B cell (primary cell): ENCODE results near the gene CRYBG3. TPM values are rescaled to one million over a fixed set of nuclear protein-coding genes. Genes with fewer than 3 reads are reported as not detected.

Experiments used
- ATAC-seq: fragments of 200-7000 bp; cut with Tn5 transposase; one replicate; pipeline ENCODE4 v1.10.0; 2021; ENCODE audit warnings: low read depth, mild to moderate bottlenecking, moderate number of reproducible peaks, moderate library complexity
- CTCF ChIA-PET: fragments of 350-600 bp; sonication (Branson Sonifier 250); formaldehyde crosslinking; loops from one replicate; lab custom pipeline; 2021; ENCODE audit warnings: antibody characterized with exemption, inconsistent platforms; lab: Charles Lee
- POLR2A ChIA-PET: fragments of 350-600 bp; sonication (Branson Sonifier 250); formaldehyde crosslinking; loops from one replicate; lab custom pipeline; 2021; ENCODE audit warnings: antibody characterized with exemption; lab: Charles Lee
- DNase-seq: peaks from one replicate; pipeline ENCODE4 v3.0.0; 2013
- H2AFZ ChIP-seq: 2 replicates; pipeline ENCODE4 v1.6.1; 2012; ENCODE audit warnings: mild to moderate bottlenecking, low read depth, low read length; ENCODE audit not compliant: insufficient read depth, poor library complexity, severe bottlenecking
- H3K27ac ChIP-seq, 2 donors: 1 replicate in 1 of 2; 2 replicates in 1 of 2; pipeline ENCODE4 v1.5.1; 2012 to 2013; ENCODE audit warnings: low read length in 2 of 2, mild to moderate bottlenecking in 2 of 2, moderate library complexity in 1 of 2
- H3K27me3 ChIP-seq, 4 experiments: fragments of 200-600 bp in 1 of 4; sonication (generic) in 1 of 4; replicated peaks in 1 of 4; 1 replicate in 2 of 4; 2 replicates in 2 of 4; pipeline versions ENCODE4 v1.6.1 to v1.7.0; 2013 to 2016; ENCODE audit warnings: low read length in 3 of 4, mild to moderate bottlenecking in 2 of 4, mixed read lengths in 1 of 4, moderate library complexity in 1 of 4; ENCODE audit not compliant: insufficient read depth in 4 of 4, control insufficient read depth in 3 of 4; ENCODE audit errors: control extremely low read depth in 1 of 4
- H3K36me3 ChIP-seq, 2 experiments: replicated peaks in 1 of 2; 1 replicate in 1 of 2; 2 replicates in 1 of 2; pipeline versions ENCODE4 v1.6.1 to v1.7.1; 2013; ENCODE audit warnings: low read length in 1 of 2; ENCODE audit not compliant: insufficient read depth in 2 of 2, control insufficient read depth in 1 of 2; ENCODE audit errors: control extremely low read depth in 1 of 2, extremely low read depth in 1 of 2
- H3K4me1 ChIP-seq, 2 donors: fragments of 200-600 bp in 1 of 2; sonication (generic) in 1 of 2; 1 replicate in 1 of 2; 2 replicates in 1 of 2; pipeline versions ENCODE4 v1.5.1 to v1.6.1; 2013 to 2017; ENCODE audit warnings: low read length in 2 of 2; ENCODE audit not compliant: control insufficient read depth in 2 of 2, insufficient read depth in 2 of 2
- H3K4me2 ChIP-seq: replicated peaks from 2 replicates; pipeline ENCODE3; 2012; ENCODE audit warnings: mild to moderate bottlenecking, low read depth, low read length; ENCODE audit not compliant: poor library complexity, severe bottlenecking
- H3K4me3 ChIP-seq, 5 experiments: fragments of 200-600 bp in 1 of 5; sonication (generic) in 1 of 5; 1 replicate in 3 of 5; 2 replicates in 2 of 5; pipeline versions ENCODE4 v1.5.1 to v1.7.0; 2011 to 2016; ENCODE audit warnings: low read length in 4 of 5, mild to moderate bottlenecking in 4 of 5, low read depth in 2 of 5, control low read depth in 1 of 5, moderate library complexity in 1 of 5; ENCODE audit not compliant: insufficient read depth in 1 of 5; ENCODE audit errors: control extremely low read depth in 1 of 5, extremely low read depth in 1 of 5
- H3K79me2 ChIP-seq: fragments of 200-600 bp; sonication (generic); one replicate; pipeline ENCODE4 v1.6.0; 2016; ENCODE audit warnings: low read length; ENCODE audit not compliant: control insufficient read depth, insufficient read depth
- H3K9ac ChIP-seq: fragments of 200-600 bp; sonication (generic); 2 replicates; pipeline ENCODE4 v1.6.1; 2017; ENCODE audit warnings: mild to moderate bottlenecking, low read length, moderate library complexity
- H3K9me3 ChIP-seq, 3 donors: one replicate each; pipeline versions ENCODE4 v1.6.1 to v1.7.1; 2013; ENCODE audit warnings: low read length in 2 of 3; ENCODE audit not compliant: control insufficient read depth in 2 of 3, insufficient read depth in 1 of 3; ENCODE audit errors: control extremely low read depth in 1 of 3
- H4K20me1 ChIP-seq: 2 replicates; pipeline ENCODE4 v1.6.0; 2012; ENCODE audit warnings: mild to moderate bottlenecking, low read length; ENCODE audit not compliant: insufficient read depth, control insufficient read depth, poor library complexity, severe bottlenecking
- H3K27ac Mint-ChIP-seq: one replicate; pipeline ENCODE4 v1.8.0; 2021; ENCODE audit warnings: mixed read lengths
- H3K27me3 Mint-ChIP-seq: one replicate; pipeline ENCODE4 v1.8.0; 2021; ENCODE audit warnings: mixed read lengths
- H3K4me1 Mint-ChIP-seq: one replicate; pipeline ENCODE4 v1.8.0; 2021; ENCODE audit warnings: mixed read lengths
- H3K4me3 Mint-ChIP-seq: one replicate; pipeline ENCODE4 v1.8.0; 2021; ENCODE audit warnings: mixed read lengths
- H3K9me3 Mint-ChIP-seq: one replicate; pipeline ENCODE4 v1.8.0; 2022; ENCODE audit warnings: mixed read lengths; ENCODE audit not compliant: insufficient read depth
- EZH2 ChIP-seq: IDR thresholded peaks from 2 replicates; pipeline ENCODE4 v1.6.1; 2012; ENCODE audit warnings: borderline replicate concordance, low read depth, mild to moderate bottlenecking, moderate library complexity, low read length; ENCODE audit not compliant: insufficient read depth, poor library complexity, severe bottlenecking
- WGBS: methylation state at CpG from one replicate; pipeline ENCODE4 v1.1.5; 2013; ENCODE audit warnings: missing lambda C conversion rate; ENCODE audit not compliant: insufficient coverage; 5-methylcytosine and 5-hydroxymethylcytosine counted together
- intact Hi-C: fragments of 100-400 bp; cut with micrococcal nuclease; formaldehyde crosslinking; loops from one replicate; pipeline ENCODE4 v1.10.0; 2022
- polyA plus RNA-seq: library from polyadenylated mRNA; depleted of rRNA; stranded (reverse); fragments of >200 nt; gene quantifications from 2 replicates; pipeline ENCODE4 v1.2.3, GENCODE V29; 2012
- total RNA-seq, 2 donors: library from RNA; stranded (reverse); fragments of 120-200 nt in 1 of 2; gene quantifications; 1 replicate in 1 of 2; 2 replicates in 1 of 2; pipeline versions ENCODE4 v1.2.3 to v1.2.4, GENCODE V29; 2013 to 2022
- TF ChIP-seq, protein P1 (sequence below): fragments of 200-600 bp; IDR thresholded peaks from one replicate; pipeline ENCODE4 v1.8.0; 2022; ENCODE audit warnings: antibody characterized with exemption, mild to moderate bottlenecking

The CRYBG3 gene
- total and polyA plus RNA-seq, 2 donors (not counting 1 experiment from before 2014, with no cell fraction given) = 2.2 to 3.0 TPM

DNA sequence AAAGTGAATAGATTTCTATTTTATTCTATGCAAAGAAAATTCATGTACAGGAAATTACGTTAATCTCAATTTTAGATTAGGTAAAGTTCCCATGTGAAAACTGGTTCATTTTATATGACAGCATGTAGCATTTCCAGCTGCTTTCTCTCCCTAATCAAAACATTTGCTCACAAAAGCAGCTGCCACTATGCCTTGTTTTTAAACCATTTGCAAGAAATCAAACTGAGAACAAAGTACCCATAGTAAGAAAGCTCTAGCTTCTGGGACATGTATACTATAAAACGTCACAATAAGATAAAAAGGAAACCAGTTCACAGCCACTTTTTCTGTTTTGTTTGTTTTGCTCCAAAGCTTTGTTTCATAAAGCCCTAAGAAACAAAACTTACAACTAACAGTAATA, 5.0 kb upstream of the CRYBG3 start:
- CTCF ChIA-PET = interaction anchor here (1.4 kb wide), 1 partner anchor 206 kb away, joined by 6 read pairs; no protein-coding TSS in a partner anchor
- Mint-ChIP-seq H3K4me3 (no peak overlapping the region), H3K4me1 (peaks cover 10% of the 10 kb centered on the region), H3K27ac (no peak overlapping the region), H3K27me3 (peaks cover 31% of the 10 kb centered on the region), H3K9me3 (no peaks in the 10 kb centered on the region)
- Histone ChIP-seq H4K20me1 (no peaks in the 10 kb centered on the region), H2AFZ (no peak overlapping the region), H3K27ac (no peak overlapping the region), H3K27me3 (peaks cover 0 to 17% (median 7%) of the 10 kb centered on the region in 4 experiments), H3K4me1 (peaks cover 8% of the 10 kb centered on the region in 2 donors), H3K9me3 (no peaks in the 10 kb centered on the region), H3K36me3 (no peaks in the 10 kb centered on the region), H3K4me2 (no peak overlapping the region), H3K79me2 (no peaks in the 10 kb centered on the region), H3K4me3 (no peak overlapping the region), H3K9ac (no peak overlapping the region)
- intact Hi-C loops = no loop called here
- DNase-seq = no peak
- no CpG with 5 or more reads among the region's 2 CpGs for WGBS
- TF ChIP-seq EZH2 = no peak
- TF ChIP-seq, protein P1, sequence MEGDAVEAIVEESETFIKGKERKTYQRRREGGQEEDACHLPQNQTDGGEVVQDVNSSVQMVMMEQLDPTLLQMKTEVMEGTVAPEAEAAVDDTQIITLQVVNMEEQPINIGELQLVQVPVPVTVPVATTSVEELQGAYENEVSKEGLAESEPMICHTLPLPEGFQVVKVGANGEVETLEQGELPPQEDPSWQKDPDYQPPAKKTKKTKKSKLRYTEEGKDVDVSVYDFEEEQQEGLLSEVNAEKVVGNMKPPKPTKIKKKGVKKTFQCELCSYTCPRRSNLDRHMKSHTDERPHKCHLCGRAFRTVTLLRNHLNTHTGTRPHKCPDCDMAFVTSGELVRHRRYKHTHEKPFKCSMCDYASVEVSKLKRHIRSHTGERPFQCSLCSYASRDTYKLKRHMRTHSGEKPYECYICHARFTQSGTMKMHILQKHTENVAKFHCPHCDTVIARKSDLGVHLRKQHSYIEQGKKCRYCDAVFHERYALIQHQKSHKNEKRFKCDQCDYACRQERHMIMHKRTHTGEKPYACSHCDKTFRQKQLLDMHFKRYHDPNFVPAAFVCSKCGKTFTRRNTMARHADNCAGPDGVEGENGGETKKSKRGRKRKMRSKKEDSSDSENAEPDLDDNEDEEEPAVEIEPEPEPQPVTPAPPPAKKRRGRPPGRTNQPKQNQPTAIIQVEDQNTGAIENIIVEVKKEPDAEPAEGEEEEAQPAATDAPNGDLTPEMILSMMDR = no peak
- POLR2A ChIA-PET = no interaction called here
- no peak for ATAC-seq

DNA sequence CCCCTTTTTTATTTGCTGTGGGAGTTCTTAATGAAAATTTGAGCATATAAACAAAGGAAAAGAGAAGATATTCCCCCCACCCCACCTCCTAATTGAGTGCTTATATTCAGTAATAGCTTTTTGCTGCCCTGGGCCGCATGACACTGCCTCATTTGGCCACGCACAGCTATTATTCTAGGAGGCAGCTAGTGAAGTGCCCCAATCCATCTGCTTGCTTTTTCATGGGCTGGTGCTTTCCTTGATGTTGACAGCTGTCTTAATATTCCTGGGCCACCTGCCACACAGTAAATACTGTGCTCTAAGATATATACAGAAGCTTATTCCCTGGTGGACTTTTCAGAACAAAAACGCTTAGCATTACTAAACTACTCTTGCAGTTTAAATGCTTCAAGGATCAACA, 3.8 kb upstream of the CRYBG3 start:
- ATAC-seq (no peak), DNase-seq (no peak)
- Mint-ChIP-seq H3K27ac (no peak overlapping the region), H3K9me3 (no peaks in the 10 kb centered on the region), H3K27me3 (peaks cover 38% of the 10 kb centered on the region), H3K4me3 (no peak overlapping the region), H3K4me1 (peaks cover 18% of the 10 kb centered on the region)
- H3K27me3 ChIP-seq = peaks cover 0 to 26% (median 12%) of the 10 kb centered on the region in 4 experiments
- no peak overlapping the region for H2AFZ ChIP-seq
- intact Hi-C loops = no loop called here
- H3K4me1 ChIP-seq = peaks cover 14 to 15% of the 10 kb centered on the region in 2 donors
- no peak overlapping the region for H3K4me3 ChIP-seq
- 50% methylated on average over 1 of the region's 3 CpGs for WGBS
- H3K79me2 ChIP-seq = no peaks in the 10 kb centered on the region
- no peaks in the 10 kb centered on the region for H4K20me1 ChIP-seq
- peaks cover 0 to 7% (median 0%) of the 10 kb centered on the region in 3 donors for H3K9me3 ChIP-seq
- H3K9ac ChIP-seq = no peak overlapping the region
- POLR2A ChIA-PET = no interaction called here
- CTCF ChIA-PET = interaction anchor here (1.4 kb wide), 1 partner anchor 205 kb away, joined by 6 read pairs; no protein-coding TSS in a partner anchor
- no peaks in the 10 kb centered on the region for H3K36me3 ChIP-seq
- H3K4me2 ChIP-seq = no peak overlapping the region
- H3K27ac ChIP-seq = no peak overlapping the region
- TF ChIP-seq, protein P1 = no peak
- TF ChIP-seq EZH2 = no peak
